ENCODE results near the gene PLA2G10. TPM values are rescaled to one million over a fixed set of nuclear protein-coding genes. Genes with fewer than 3 reads are reported as not detected.
A peak's percentile ranks its signal among the peaks of the same experiment; 100 is the strongest.

PLA2G10 gene
- total and polyA plus RNA-seq, 8 donors: 1.4 to 14.2 (median 3.6) TPM; not detected in 2

DNA sequence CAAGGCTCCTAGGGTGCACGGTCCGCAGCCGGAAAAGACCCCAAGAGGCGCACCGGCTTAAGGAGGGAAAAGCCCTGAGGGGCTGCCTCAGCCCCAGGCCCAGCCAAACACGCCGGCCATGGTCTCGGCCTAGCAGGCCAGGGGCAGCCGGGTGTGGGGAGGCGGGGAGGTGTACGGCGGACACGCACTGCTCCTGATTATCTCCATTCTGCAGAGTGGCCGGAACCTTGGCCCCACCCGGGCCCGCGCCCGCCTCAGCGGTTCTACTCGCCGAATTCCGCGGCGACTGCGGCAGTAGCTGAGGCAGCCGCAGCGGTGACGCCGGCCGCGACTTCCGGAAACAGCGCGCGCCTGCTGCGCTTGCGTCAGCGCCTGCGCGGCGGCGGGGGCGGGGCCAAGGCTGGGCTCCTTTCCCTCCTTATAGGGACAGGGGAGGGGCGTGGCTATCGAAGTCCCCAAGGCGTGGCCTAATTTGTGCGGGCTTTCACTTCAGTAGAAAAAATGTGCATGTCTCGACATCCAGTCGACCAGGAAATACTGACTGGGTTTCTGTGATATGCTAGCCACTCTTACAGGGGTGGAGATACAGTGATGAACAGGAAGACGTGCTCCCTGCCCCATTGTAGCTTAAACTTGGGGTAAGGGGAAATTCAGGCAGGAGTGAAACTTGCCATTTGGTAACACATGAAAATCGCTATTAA is 64.0 kb downstream of the PLA2G10 start, which contains the start of gene PARN:
Gene PARN, minus strand, starts transcription at position 342 of the 701 bp plus-strand sequence. Its CDS starts 135 bp downstream, at position 207.
- peak within 1 kb of the TSS; percentile 88 to 98 (median 96) for H3K27ac ChIP-seq
- H3K4me1 ChIP-seq: peaks cover 36 to 61% (median 47%) of the 10 kb centered on the region in 4 donors
- no peak for TF ChIP-seq EP300 (IDR thresholded peaks at IDR 0.05)
- peak in 2 of 4 donors; percentile 61 to 62 for TF ChIP-seq POLR2A (IDR thresholded peaks at IDR 0.05)
- peak; percentile 94 to 99 (median 97) for TF ChIP-seq POLR2AphosphoS5 (IDR thresholded peaks at IDR 0.05)
- H3K27me3 ChIP-seq: no peaks in the 10 kb centered on the region
- H3K36me3 ChIP-seq: peaks cover 21 to 31% (median 29%) of the 10 kb centered on the region in 4 donors
- DNase-seq: peak; percentile 98 to 99
- WGBS, 5 donors: 1 to 2% (median 1%) methylated on average over 36 to 51 of the region's 51 CpGs
- H3K9me3 ChIP-seq: no peaks in the 10 kb centered on the region
- intact Hi-C loops (cut with DNase I; ENCODE audit: low total_unique reads): no loop called here
- H3K4me3 ChIP-seq: peak within 1 kb of the TSS; percentile 70 to 76 (median 74)

DNA sequence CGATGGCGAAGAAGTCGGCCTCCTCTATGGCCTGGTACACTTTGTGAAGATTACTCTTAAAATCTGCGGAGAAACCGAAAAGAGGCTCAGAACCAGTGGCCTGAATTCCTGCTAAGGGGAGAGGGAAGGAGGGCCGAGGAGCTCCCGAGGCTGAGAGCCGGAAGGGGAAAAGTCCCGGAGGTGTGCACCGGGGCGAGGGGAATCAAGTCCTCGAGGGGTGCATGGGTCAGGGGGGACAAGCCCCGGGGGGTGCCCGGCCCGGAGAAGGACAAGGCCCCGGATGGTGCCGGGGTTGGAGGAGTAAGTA is 64.5 kb downstream of the PLA2G10 start:
- peak overlapping the region; percentile 70 to 76 (median 74) for H3K4me3 ChIP-seq
- WGBS, 5 donors: 1 to 2% (median 1%) methylated on average over 17 of the region's 17 CpGs

DNA sequence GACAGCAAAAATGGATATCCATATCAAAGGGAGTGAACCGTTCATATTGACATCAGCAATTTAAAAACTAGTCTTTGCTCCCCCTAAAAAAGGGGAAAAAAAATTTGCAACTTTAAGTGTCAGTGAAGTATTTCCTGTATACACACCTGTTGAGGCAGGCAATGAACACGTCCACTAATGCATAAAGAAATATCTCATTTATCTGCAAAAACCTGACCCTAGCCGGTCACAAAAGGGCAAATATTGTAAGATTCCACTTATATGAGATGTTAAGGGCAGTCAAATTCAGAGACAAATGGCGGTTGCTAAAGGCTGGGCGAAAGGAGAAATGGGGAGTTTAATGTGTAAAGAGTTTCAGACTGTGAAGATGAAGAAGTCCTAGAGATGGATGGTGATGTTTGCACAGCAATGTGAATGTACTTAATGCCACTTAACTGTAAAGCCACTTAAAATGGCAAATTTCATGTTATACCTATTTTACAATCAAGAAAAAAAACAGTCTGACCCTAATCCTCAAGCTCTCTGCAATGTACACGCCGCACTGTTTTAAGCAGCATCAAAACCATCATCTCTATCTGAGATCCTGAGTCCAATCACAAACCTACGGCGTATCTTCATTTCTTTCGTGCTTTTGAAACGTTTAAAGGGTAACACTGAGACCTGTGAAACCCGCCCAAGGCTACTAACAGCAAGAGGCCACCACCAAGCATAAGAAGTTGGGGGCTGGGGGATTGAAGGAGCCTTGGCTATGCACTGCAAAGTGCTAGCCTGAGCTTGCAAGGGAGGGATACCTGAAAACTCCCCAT is 65.1 kb downstream of the PLA2G10 start:
- Histone ChIP-seq H3K9me3 (no peaks in the 10 kb centered on the region), H3K4me1 (peaks cover 26 to 50% (median 37%) of the 10 kb centered on the region in 4 donors), H3K36me3 (peaks cover 26 to 41% (median 40%) of the 10 kb centered on the region in 4 donors), H3K27me3 (no peaks in the 10 kb centered on the region), H3K27ac (peak overlapping the region; percentile 88 to 98 (median 96)), H3K4me3 (peak overlapping the region; percentile 70 to 76 (median 74))
- 42 to 52% (median 49%) methylated on average over 12 of the region's 12 CpGs for WGBS, 5 donors
- TF ChIP-seq EP300 (IDR thresholded peaks at IDR 0.05) (no peak), POLR2AphosphoS5 (IDR thresholded peaks at IDR 0.05) (no peak), POLR2A (IDR thresholded peaks at IDR 0.05) (no peak)
- TF ChIP-seq, protein P1, sequence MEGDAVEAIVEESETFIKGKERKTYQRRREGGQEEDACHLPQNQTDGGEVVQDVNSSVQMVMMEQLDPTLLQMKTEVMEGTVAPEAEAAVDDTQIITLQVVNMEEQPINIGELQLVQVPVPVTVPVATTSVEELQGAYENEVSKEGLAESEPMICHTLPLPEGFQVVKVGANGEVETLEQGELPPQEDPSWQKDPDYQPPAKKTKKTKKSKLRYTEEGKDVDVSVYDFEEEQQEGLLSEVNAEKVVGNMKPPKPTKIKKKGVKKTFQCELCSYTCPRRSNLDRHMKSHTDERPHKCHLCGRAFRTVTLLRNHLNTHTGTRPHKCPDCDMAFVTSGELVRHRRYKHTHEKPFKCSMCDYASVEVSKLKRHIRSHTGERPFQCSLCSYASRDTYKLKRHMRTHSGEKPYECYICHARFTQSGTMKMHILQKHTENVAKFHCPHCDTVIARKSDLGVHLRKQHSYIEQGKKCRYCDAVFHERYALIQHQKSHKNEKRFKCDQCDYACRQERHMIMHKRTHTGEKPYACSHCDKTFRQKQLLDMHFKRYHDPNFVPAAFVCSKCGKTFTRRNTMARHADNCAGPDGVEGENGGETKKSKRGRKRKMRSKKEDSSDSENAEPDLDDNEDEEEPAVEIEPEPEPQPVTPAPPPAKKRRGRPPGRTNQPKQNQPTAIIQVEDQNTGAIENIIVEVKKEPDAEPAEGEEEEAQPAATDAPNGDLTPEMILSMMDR (IDR thresholded peaks at IDR 0.05): no peak
- no peak for DNase-seq
- intact Hi-C loops (cut with DNase I; ENCODE audit: low total_unique reads): no loop called here

More for the DNA sequence above, 64.5 kb downstream of the PLA2G10 start:
- no peak for DNase-seq
- Histone ChIP-seq H3K4me1 (peaks cover 31 to 56% (median 42%) of the 10 kb centered on the region in 4 donors), H3K27ac (peak overlapping the region; percentile 88 to 98 (median 96)), H3K9me3 (no peaks in the 10 kb centered on the region), H3K36me3 (peaks cover 26 to 36% (median 34%) of the 10 kb centered on the region in 4 donors), H3K27me3 (no peaks in the 10 kb centered on the region)
- TF ChIP-seq POLR2AphosphoS5 (IDR thresholded peaks at IDR 0.05) (no peak), EP300 (IDR thresholded peaks at IDR 0.05) (no peak), POLR2A (IDR thresholded peaks at IDR 0.05) (no peak)
- TF ChIP-seq, protein P1 (IDR thresholded peaks at IDR 0.05): no peak
- intact Hi-C loops (cut with DNase I; ENCODE audit: low total_unique reads): no loop called here

DNA sequence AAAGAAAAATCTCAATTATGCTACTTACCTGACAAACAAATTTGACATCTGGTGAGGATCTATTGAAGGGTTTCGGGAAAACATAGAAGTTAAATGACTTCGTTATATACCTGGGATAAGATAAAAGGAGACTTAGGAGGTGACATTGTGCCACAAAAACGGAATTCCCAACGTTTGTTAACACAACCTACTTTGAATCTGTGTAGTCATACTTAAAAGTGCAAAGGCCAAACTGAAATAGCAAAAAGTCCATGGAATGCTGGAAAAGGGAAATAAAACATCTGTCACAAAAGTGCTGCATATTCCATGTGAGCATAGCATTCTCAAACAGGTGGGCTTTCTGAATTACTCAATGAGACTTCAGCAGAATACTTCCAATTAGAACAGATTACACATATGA is 67.0 kb downstream of the PLA2G10 start:
- 82 to 92% (median 86%) methylated on average over 4 of the region's 4 CpGs for WGBS, 5 donors
- Histone ChIP-seq H3K36me3 (peaks cover 31 to 61% (median 59%) of the 10 kb centered on the region in 4 donors), H3K27ac (no peak overlapping the region), H3K4me3 (no peak overlapping the region), H3K4me1 (peaks cover 20 to 41% (median 28%) of the 10 kb centered on the region in 4 donors), H3K27me3 (no peaks in the 10 kb centered on the region), H3K9me3 (no peaks in the 10 kb centered on the region)
- DNase-seq: no peak
- intact Hi-C loops (cut with DNase I; ENCODE audit: low total_unique reads): no loop called here
- TF ChIP-seq EP300 (IDR thresholded peaks at IDR 0.05) (no peak), POLR2A (IDR thresholded peaks at IDR 0.05) (no peak), POLR2AphosphoS5 (IDR thresholded peaks at IDR 0.05) (no peak)
- TF ChIP-seq, protein P1 (IDR thresholded peaks at IDR 0.05): no peak

Small RNA genes within 50 kb of the gene (small RNA-seq; reads per million reads assigned to genes)
- 0 reads per million in 4 donors for gene RNU7-125P

Other genes starting within 250 kb of the PLA2G10 start
- 10 to 100 TPM; 11.3 to 75.3 (median 39.5) TPM for gene PARN, start 64.0 kb downstream of the PLA2G10 start, total RNA-seq
- 10 to 100 TPM in 2 of 3 donors, 1 to 10 TPM in 1; 9.9 to 16.0 (median 10.7) TPM for gene PARN, start 64.0 kb downstream of the PLA2G10 start, polyA plus RNA-seq
- 100 to 1,000 TPM in 1 of 5 donors, 10 to 100 TPM in 4; 18.2 to 113 (median 93.8) TPM for gene BFAR, start 61.4 kb downstream of the PLA2G10 start, total RNA-seq
- gene BFAR, start 61.4 kb downstream of the PLA2G10 start, polyA plus RNA-seq: 10 to 100 TPM; 27.8 to 46.6 (median 31.5) TPM
- 1 to 10 TPM in 1 of 5 donors, not detected in 4; 1.7 TPM for gene NPIPA3, start 9.1 kb upstream of the PLA2G10 start, total RNA-seq
- under 1 TPM in 1 of 3 donors, not detected in 2; 0.90 TPM for gene NPIPA3, start 9.1 kb upstream of the PLA2G10 start, polyA plus RNA-seq
- 1 to 10 TPM in 1 of 5 donors, not detected in 4; 1.7 TPM for gene NPIPA2, start 48.2 kb upstream of the PLA2G10 start, total RNA-seq
- 1 to 10 TPM; 1.8 to 2.5 (median 2.1) TPM for gene NPIPA2, start 48.2 kb upstream of the PLA2G10 start, polyA plus RNA-seq
- 100 to 1,000 TPM in 1 of 5 donors, 10 to 100 TPM in 4; 18.5 to 153 (median 28.6) TPM for gene NOMO1, start 139.4 kb upstream of the PLA2G10 start, total RNA-seq
- gene NOMO1, start 139.4 kb upstream of the PLA2G10 start, polyA plus RNA-seq: 10 to 100 TPM; 15.6 to 21.9 (median 19.5) TPM
- 100 to 1,000 TPM in 2 of 5 donors, 10 to 100 TPM in 3; 64.5 to 182 (median 78.8) TPM for gene NPIPA1, start 243.1 kb upstream of the PLA2G10 start, total RNA-seq
- gene NPIPA1, start 243.1 kb upstream of the PLA2G10 start, polyA plus RNA-seq: 100 to 1,000 TPM in 1 of 3 donors, 10 to 100 TPM in 2; 33.9 to 114 (median 43.1) TPM